GM18508 (cell line): ENCODE results near the gene TNFRSF8.

Experiments used
- ATAC-seq: cut with Tn5 transposase; IDR thresholded peaks from one replicate; pipeline ENCODE4 v1.9.1; 2021; ENCODE audit warnings: moderate number of reproducible peaks; ENCODE audit not compliant: insufficient read depth, unreplicated experiment

The TNFRSF8 gene

GRCh38 chr1:12151465-12151864, 88.4 kb downstream of the TNFRSF8 start:
- ATAC-seq, result no peak

GRCh38 chr1:12152113-12152891, 89.2 kb downstream of the TNFRSF8 start:
- ATAC-seq, result no peak

GRCh38 chr1:12153181-12153785, 90.2 kb downstream of the TNFRSF8 start:
- no peak for ATAC-seq

GRCh38 chr1:12155328-12155727, 92.2 kb downstream of the TNFRSF8 start:
- ATAC-seq, result no peak

- no peak for ATAC-seq
Observed at GRCh38 chr1:12157366-12158231, 94.5 kb downstream of the TNFRSF8 start.

- no peak for ATAC-seq
Observed at GRCh38 chr1:12158357-12159092, 95.4 kb downstream of the TNFRSF8 start.

GRCh38 chr1:12159816-12160215, 96.7 kb downstream of the TNFRSF8 start:
- ATAC-seq, result no peak

- no peak for ATAC-seq
Observed at GRCh38 chr1:12161324-12161661, 98.2 kb downstream of the TNFRSF8 start.

- peak; percentile 54 for ATAC-seq
Observed at GRCh38 chr1:12161662-12162458, 98.8 kb downstream of the TNFRSF8 start.

- no peak for ATAC-seq
Observed at GRCh38 chr1:12162459-12163137, 99.5 kb downstream of the TNFRSF8 start.

- no peak for ATAC-seq
Observed at GRCh38 chr1:12163210-12163609, 100.1 kb downstream of the TNFRSF8 start.

GRCh38 chr1:12164210-12164609, 101.1 kb downstream of the TNFRSF8 start:
- no peak for ATAC-seq

- no peak for ATAC-seq
Observed at GRCh38 chr1:12165342-12165741, 102.2 kb downstream of the TNFRSF8 start.

- no peak for ATAC-seq
Observed at GRCh38 chr1:12166834-12167492, 103.9 kb downstream of the TNFRSF8 start, which contains the start of gene TNFRSF1B. TNFRSF1B (plus strand) TSS chr1:12166991; CDS start chr1:12167092, 101 bp downstream.

GRCh38 chr1:12167493-12168429, 104.7 kb downstream of the TNFRSF8 start:
- ATAC-seq, result no peak

GRCh38 chr1:12168451-12169160, 105.5 kb downstream of the TNFRSF8 start:
- no peak for ATAC-seq
